ENCODE measurements around the gene ATP1A3.

DNA sequence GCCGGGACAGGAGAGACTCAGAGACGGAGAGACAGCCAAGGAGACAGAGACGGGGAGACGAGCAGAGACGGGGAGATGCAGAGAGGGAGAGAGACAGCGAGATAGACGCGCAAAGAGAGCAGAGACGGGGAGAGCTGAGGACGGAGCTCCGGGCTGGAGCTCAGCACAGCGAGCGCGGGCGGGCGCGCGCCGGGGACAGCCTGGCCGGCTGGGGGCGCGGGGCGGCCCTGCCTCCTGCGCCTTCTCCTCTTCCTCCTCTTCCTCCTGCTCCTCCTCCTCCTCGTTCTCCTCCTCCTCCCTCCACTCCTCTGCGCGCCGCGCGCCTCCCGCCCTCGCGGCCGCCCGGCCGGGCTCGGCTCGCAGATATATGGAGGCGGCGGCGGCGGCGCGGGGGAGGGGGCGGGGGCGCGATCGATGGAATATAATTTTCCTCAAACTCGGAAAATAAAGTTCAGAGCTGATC lies 65.8 kb downstream of the ATP1A3 start, which contains the start of gene ERFL:
- TF ChIP-seq GTF2I (CRISPR knock-in tag; conservative IDR thresholded peaks at IDR 0.05) (no peak), ZNF416 (CRISPR knock-in tag; IDR thresholded peaks at IDR 0.05) (no peak), ESRRA (CRISPR knock-in tag; IDR thresholded peaks at IDR 0.05; ENCODE audit: borderline replicate concordance) (no peak), NFYB (CRISPR knock-in tag; conservative IDR thresholded peaks at IDR 0.05; ENCODE audit: low read depth) (no peak), SP1 (CRISPR knock-in tag; conservative IDR thresholded peaks at IDR 0.05) (no peak), NR3C1 (CRISPR knock-in tag; conservative IDR thresholded peaks at IDR 0.05; ENCODE audit: low read depth) (no peak), GABPB1 (CRISPR knock-in tag; IDR thresholded peaks at IDR 0.05) (no peak)
- TF ChIP-seq, protein P1, sequence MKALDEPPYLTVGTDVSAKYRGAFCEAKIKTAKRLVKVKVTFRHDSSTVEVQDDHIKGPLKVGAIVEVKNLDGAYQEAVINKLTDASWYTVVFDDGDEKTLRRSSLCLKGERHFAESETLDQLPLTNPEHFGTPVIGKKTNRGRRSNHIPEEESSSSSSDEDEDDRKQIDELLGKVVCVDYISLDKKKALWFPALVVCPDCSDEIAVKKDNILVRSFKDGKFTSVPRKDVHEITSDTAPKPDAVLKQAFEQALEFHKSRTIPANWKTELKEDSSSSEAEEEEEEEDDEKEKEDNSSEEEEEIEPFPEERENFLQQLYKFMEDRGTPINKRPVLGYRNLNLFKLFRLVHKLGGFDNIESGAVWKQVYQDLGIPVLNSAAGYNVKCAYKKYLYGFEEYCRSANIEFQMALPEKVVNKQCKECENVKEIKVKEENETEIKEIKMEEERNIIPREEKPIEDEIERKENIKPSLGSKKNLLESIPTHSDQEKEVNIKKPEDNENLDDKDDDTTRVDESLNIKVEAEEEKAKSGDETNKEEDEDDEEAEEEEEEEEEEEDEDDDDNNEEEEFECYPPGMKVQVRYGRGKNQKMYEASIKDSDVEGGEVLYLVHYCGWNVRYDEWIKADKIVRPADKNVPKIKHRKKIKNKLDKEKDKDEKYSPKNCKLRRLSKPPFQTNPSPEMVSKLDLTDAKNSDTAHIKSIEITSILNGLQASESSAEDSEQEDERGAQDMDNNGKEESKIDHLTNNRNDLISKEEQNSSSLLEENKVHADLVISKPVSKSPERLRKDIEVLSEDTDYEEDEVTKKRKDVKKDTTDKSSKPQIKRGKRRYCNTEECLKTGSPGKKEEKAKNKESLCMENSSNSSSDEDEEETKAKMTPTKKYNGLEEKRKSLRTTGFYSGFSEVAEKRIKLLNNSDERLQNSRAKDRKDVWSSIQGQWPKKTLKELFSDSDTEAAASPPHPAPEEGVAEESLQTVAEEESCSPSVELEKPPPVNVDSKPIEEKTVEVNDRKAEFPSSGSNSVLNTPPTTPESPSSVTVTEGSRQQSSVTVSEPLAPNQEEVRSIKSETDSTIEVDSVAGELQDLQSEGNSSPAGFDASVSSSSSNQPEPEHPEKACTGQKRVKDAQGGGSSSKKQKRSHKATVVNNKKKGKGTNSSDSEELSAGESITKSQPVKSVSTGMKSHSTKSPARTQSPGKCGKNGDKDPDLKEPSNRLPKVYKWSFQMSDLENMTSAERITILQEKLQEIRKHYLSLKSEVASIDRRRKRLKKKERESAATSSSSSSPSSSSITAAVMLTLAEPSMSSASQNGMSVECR (CRISPR knock-in tag; IDR thresholded peaks at IDR 0.05; ENCODE audit: borderline replicate concordance): no peak
- TF ChIP-seq, protein P2, sequence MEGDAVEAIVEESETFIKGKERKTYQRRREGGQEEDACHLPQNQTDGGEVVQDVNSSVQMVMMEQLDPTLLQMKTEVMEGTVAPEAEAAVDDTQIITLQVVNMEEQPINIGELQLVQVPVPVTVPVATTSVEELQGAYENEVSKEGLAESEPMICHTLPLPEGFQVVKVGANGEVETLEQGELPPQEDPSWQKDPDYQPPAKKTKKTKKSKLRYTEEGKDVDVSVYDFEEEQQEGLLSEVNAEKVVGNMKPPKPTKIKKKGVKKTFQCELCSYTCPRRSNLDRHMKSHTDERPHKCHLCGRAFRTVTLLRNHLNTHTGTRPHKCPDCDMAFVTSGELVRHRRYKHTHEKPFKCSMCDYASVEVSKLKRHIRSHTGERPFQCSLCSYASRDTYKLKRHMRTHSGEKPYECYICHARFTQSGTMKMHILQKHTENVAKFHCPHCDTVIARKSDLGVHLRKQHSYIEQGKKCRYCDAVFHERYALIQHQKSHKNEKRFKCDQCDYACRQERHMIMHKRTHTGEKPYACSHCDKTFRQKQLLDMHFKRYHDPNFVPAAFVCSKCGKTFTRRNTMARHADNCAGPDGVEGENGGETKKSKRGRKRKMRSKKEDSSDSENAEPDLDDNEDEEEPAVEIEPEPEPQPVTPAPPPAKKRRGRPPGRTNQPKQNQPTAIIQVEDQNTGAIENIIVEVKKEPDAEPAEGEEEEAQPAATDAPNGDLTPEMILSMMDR (IDR thresholded peaks at IDR 0.05): no peak
- TF ChIP-seq, protein P3, sequence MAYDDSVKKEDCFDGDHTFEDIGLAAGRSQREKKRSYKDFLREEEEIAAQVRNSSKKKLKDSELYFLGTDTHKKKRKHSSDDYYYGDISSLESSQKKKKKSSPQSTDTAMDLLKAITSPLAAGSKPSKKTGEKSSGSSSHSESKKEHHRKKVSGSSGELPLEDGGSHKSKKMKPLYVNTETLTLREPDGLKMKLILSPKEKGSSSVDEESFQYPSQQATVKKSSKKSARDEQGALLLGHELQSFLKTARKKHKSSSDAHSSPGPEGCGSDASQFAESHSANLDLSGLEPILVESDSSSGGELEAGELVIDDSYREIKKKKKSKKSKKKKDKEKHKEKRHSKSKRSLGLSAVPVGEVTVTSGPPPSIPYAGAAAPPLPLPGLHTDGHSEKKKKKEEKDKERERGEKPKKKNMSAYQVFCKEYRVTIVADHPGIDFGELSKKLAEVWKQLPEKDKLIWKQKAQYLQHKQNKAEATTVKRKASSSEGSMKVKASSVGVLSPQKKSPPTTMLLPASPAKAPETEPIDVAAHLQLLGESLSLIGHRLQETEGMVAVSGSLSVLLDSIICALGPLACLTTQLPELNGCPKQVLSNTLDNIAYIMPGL (CRISPR knock-in tag; IDR thresholded peaks at IDR 0.05): no peak
- TF ChIP-seq, protein P4, sequence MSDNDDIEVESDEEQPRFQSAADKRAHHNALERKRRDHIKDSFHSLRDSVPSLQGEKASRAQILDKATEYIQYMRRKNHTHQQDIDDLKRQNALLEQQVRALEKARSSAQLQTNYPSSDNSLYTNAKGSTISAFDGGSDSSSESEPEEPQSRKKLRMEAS (CRISPR knock-in tag; IDR thresholded peaks at IDR 0.05): no peak
- TF ChIP-seq, protein P5, sequence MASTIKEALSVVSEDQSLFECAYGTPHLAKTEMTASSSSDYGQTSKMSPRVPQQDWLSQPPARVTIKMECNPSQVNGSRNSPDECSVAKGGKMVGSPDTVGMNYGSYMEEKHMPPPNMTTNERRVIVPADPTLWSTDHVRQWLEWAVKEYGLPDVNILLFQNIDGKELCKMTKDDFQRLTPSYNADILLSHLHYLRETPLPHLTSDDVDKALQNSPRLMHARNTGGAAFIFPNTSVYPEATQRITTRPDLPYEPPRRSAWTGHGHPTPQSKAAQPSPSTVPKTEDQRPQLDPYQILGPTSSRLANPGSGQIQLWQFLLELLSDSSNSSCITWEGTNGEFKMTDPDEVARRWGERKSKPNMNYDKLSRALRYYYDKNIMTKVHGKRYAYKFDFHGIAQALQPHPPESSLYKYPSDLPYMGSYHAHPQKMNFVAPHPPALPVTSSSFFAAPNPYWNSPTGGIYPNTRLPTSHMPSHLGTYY (CRISPR knock-in tag; IDR thresholded peaks at IDR 0.05): no peak

Measured in WTC11 (cell line).